IMR-90 (cell line): ENCODE results near the gene ZC3H15. TPM values are rescaled to one million over a fixed set of nuclear protein-coding genes. Genes with fewer than 3 reads are reported as not detected.

Source experiments
- polyA plus RNA-seq, 3 experiments: library from polyadenylated mRNA; depleted of rRNA; stranded (reverse); fragments of >200 nt; gene quantifications; 2 replicates each; pipeline ENCODE4 v1.2.3, GENCODE V29; 2012; ENCODE audit warnings: low replicate concordance in 1 of 3
- total RNA-seq: library from RNA; depleted of rRNA; stranded (reverse); fragments of >200 nt; gene quantifications from 2 replicates; pipeline ENCODE4 v1.2.3, GENCODE V29; 2012; rRNA removed

ZC3H15 gene
- total and polyA plus RNA-seq, 2 of the 4 experiments (the other 2 are of a cell fraction): 22.9 to 47.4 TPM

Other genes with a start within 250 kb of the ZC3H15 start
- 181 and 204 TPM in 2 replicates for gene ITGAV, start 103.8 kb downstream of the ZC3H15 start, total RNA-seq
- 45.8 and 51.4 TPM in 2 replicates for gene ITGAV, start 103.8 kb downstream of the ZC3H15 start, polyA plus RNA-seq (2012; rRNA removed)
- 19.9 and 26.4 TPM in 2 replicates for gene FAM171B, start 207.8 kb downstream of the ZC3H15 start, total RNA-seq
- 2.1 and 2.6 TPM in 2 replicates for gene FAM171B, start 207.8 kb downstream of the ZC3H15 start, polyA plus RNA-seq (2012; rRNA removed)